Spleen (tissue), 11 donors: Measurements from ENCODE around the gene ERGIC1. TPM values are rescaled to one million over a fixed set of nuclear protein-coding genes. Genes with fewer than 3 reads are reported as not detected.
A peak's percentile ranks its signal among the peaks of the same experiment; 100 is the strongest.

Source experiments
- DNase-seq: peaks from one replicate; pipeline ENCODE4 v3.0.0-alpha.2; 2020
- H3K27ac ChIP-seq, 8 donors: fragments of 200-600 bp; sonication (generic) in 7 of 8; 1 replicate in 4 of 8; 2 replicates in 4 of 8; pipeline versions ENCODE4 v1.5.0 to v1.8.0; 2016 to 2021; ENCODE audit warnings: inconsistent platforms in 4 of 8, mild to moderate bottlenecking in 4 of 8, moderate library complexity in 1 of 8
- H3K27me3 ChIP-seq, 7 donors: fragments of 200-600 bp; sonication (generic) in 6 of 7; replicated peaks in 1 of 7; 1 replicate in 4 of 7; 2 replicates in 3 of 7; pipeline versions ENCODE4 v1.5.0 to v1.8.0; 2016 to 2021; ENCODE audit warnings: inconsistent platforms in 3 of 7, mild to moderate bottlenecking in 1 of 7
- H3K36me3 ChIP-seq, 6 donors: fragments of 200-600 bp; sonication (generic) in 5 of 6; 1 replicate in 4 of 6; 2 replicates in 2 of 6; pipeline versions ENCODE4 v1.5.0 to v1.8.0; 2016 to 2021; ENCODE audit warnings: inconsistent platforms in 2 of 6
- H3K4me1 ChIP-seq, 6 donors: fragments of 200-600 bp; sonication (generic) in 5 of 6; 1 replicate in 3 of 6; 2 replicates in 3 of 6; pipeline versions ENCODE4 v1.5.0 to v1.8.0; 2016 to 2021; ENCODE audit warnings: inconsistent platforms in 3 of 6
- H3K4me3 ChIP-seq, 8 donors: fragments of 200-600 bp; sonication (generic) in 7 of 8; 1 replicate in 4 of 8; 2 replicates in 4 of 8; pipeline versions ENCODE4 v1.5.0 to v1.8.0; 2016 to 2021; ENCODE audit warnings: inconsistent platforms in 4 of 8, mild to moderate bottlenecking in 4 of 8, moderate library complexity in 2 of 8
- H3K9me3 ChIP-seq, 8 donors: fragments of 200-600 bp; sonication (generic) in 7 of 8; 1 replicate in 4 of 8; 2 replicates in 4 of 8; pipeline versions ENCODE4 v1.5.0 to v1.8.0; 2016 to 2021; ENCODE audit warnings: inconsistent platforms in 4 of 8
- CTCF ChIP-seq, 11 experiments: fragments of 200-600 bp in 7 of 11; fragments of 450-650 bp in 4 of 11; sonication (generic) in 4 of 11; IDR thresholded peaks in 8 of 11; conservative IDR thresholded peaks in 3 of 11; 1 replicate in 7 of 11; 2 replicates in 4 of 11; pipeline versions ENCODE4 v1.4.0 to v1.8.0; 2016 to 2021; ENCODE audit warnings: antibody characterized with exemption in 11 of 11, inconsistent platforms in 4 of 11, mild to moderate bottlenecking in 1 of 11
- POLR2A ChIP-seq, 3 donors: fragments of 450-650 bp; IDR thresholded peaks; one replicate each; pipeline ENCODE4 v1.5.1; 2017; ENCODE audit warnings: antibody characterized with exemption in 3 of 3, mild to moderate bottlenecking in 1 of 3
- POLR2AphosphoS5 ChIP-seq, 3 donors: sonication (generic); formaldehyde crosslinking; IDR thresholded peaks; one replicate each; pipeline ENCODE4 v1.5.1; 2017; ENCODE audit warnings: antibody characterized with exemption in 3 of 3
- WGBS, 5 donors: extraction: QIAGEN DNeasy Blood & Tissue Kit in 3 of 5; methylation state at CpG; one replicate each; pipeline versions ENCODE4 v1.1.5 to v1.1.7; 2013 to 2018; 5-methylcytosine and 5-hydroxymethylcytosine counted together
- intact Hi-C: fragments of 100-400 bp; cut with DNase I; formaldehyde crosslinking; loops from one replicate; pipeline ENCODE4 v1.15.0; 2023; ENCODE audit warnings: low total_unique reads
- polyA plus RNA-seq, 3 donors: library from polyadenylated mRNA; stranded (reverse); fragments of 200-250 nt; gene quantifications; one replicate each; pipeline ENCODE4 v1.2.1, GENCODE V29; 2013
- total RNA-seq, 7 donors: library from RNA; depleted of rRNA in 3 of 7; stranded (reverse); fragments of >200 nt in 3 of 7; fragmentation: NEBNext Ultra II Directional in 4 of 7; extraction: Animal tissue kit (Norgen Biotek cat#: 25700) in 4 of 7; gene quantifications; one replicate each; pipeline versions ENCODE4 v1.1.0 to v1.2.1, GENCODE V29; 2016 to 2021
- donor health status: healthy with polysubstance abuse.
- donor health status: DM: no; HTN: no; CAD: no; lungs with moderate emphysema.
- donor health status: DM: no; HTN: no; CAD: no.
- donor health status: Bipolar disorder and iron deficiency.
- donor health status: healthy.
- donor health status: DM: no; HTN: no; CAD: no.
- donor health status: DM: yes; HTN: yes; CAD: no.

ERGIC1 gene
- total and polyA plus RNA-seq, 10 donors: 36.9 to 166 (median 125) TPM

GRCh38 chr5:172868436-172868923, 34.4 kb downstream of the ERGIC1 start:
- no peaks in the 10 kb centered on the region for H3K27me3 ChIP-seq
- DNase-seq: no peak
- peak overlapping the region in 7 of 8 donors; percentile 79 to 94 (median 83) for H3K27ac ChIP-seq
- intact Hi-C loops: no loop called here
- H3K4me3 ChIP-seq: no peak overlapping the region
- no peaks in the 10 kb centered on the region for H3K9me3 ChIP-seq
- 65 to 75% (median 69%) methylated on average over 9 of the region's 9 CpGs for WGBS, 5 donors
- no peak for TF ChIP-seq CTCF (IDR thresholded peaks at IDR 0.05 in 8 of 11, conservative IDR thresholded peaks at IDR 0.05 in 3 of 11)
- peak in 1 of 3 donors; percentile 50 for TF ChIP-seq POLR2AphosphoS5 (IDR thresholded peaks at IDR 0.05)
- H3K36me3 ChIP-seq: peaks cover 0 to 29% (median 0%) of the 10 kb centered on the region in 6 donors
- H3K4me1 ChIP-seq: peaks cover 52 to 96% (median 67%) of the 10 kb centered on the region in 6 donors

- peak; percentile 64 for DNase-seq
Measured at GRCh38 chr5:172868924-172869591, 35.0 kb downstream of the ERGIC1 start.

DNA sequence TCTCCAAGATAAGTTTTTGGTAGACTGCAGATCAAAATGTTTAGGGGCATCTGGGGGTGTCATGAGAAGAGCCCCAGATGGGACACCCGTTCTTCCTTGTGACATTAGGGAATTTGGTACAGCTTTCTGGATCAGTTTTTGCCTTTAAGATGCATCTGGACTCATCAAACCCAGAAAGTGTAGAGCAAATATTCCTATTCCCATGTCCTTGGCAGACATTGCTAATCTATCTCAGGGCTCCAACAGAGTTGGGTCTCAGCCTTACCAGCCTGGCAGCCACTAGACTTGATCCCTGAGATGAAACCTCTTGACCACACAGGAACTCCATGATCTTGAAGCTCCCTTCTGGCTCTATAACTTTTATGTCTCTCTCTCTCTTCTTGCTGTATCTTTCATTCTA, 35.6 kb downstream of the ERGIC1 start:
- Histone ChIP-seq H3K9me3 (no peaks in the 10 kb centered on the region), H3K36me3 (peaks cover 0 to 25% (median 0%) of the 10 kb centered on the region in 6 donors), H3K4me1 (peaks cover 52 to 100% (median 75%) of the 10 kb centered on the region in 6 donors), H3K27me3 (no peaks in the 10 kb centered on the region), H3K4me3 (no peak overlapping the region), H3K27ac (peak overlapping the region; percentile 69 to 94 (median 83))
- TF ChIP-seq POLR2AphosphoS5 (IDR thresholded peaks at IDR 0.05) (no peak), CTCF (IDR thresholded peaks at IDR 0.05 in 8 of 11, conservative IDR thresholded peaks at IDR 0.05 in 3 of 11) (no peak), POLR2A (IDR thresholded peaks at IDR 0.05) (no peak)
- DNase-seq: no peak
- WGBS, 5 donors: 84 to 97% (median 96%) methylated on average over 1 of the region's 1 CpG
- intact Hi-C loops: no loop called here

More at GRCh38 chr5:172868924-172869591, 35.0 kb downstream of the ERGIC1 start:
- WGBS, 5 donors: 61 to 73% (median 68%) methylated on average over 8 to 10 of the region's 10 CpGs
- Histone ChIP-seq H3K27ac (peak overlapping the region; percentile 69 to 94 (median 83)), H3K36me3 (peaks cover 0 to 25% (median 0%) of the 10 kb centered on the region in 6 donors), H3K9me3 (no peaks in the 10 kb centered on the region), H3K4me3 (no peak overlapping the region), H3K27me3 (no peaks in the 10 kb centered on the region), H3K4me1 (peaks cover 52 to 99% (median 71%) of the 10 kb centered on the region in 6 donors)
- intact Hi-C loops: no loop called here
- TF ChIP-seq POLR2A (IDR thresholded peaks at IDR 0.05) (no peak), POLR2AphosphoS5 (IDR thresholded peaks at IDR 0.05) (peak; percentile 55 to 85 (median 61))

DNA sequence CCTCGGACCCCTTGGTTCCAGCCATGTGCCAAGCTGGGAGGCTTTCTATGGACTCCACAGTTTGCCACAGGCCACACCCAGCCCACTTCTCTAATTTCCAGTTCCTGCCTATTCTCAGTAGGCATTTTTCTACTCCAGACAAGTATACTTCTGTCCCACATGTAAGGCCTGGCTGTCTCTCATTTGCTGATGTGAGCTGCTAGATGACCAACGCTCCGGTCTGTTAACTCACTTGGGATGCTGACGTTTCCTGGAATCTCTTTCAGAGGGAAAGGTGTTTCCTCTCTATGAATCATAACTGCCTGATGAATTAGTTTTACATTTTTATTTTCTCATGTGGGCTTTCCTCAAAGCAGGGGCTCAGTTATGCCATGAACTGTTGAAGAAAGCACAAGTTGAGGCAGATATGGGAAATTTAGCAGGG, 36.3 kb downstream of the ERGIC1 start:
- 23 to 45% (median 38%) methylated on average over 4 of the region's 4 CpGs for WGBS, 5 donors

More for the DNA sequence above, 36.3 kb downstream of the ERGIC1 start:
- peak overlapping the region; percentile 74 to 94 (median 83) for H3K27ac ChIP-seq
- peaks cover 52 to 100% (median 79%) of the 10 kb centered on the region in 6 donors for H3K4me1 ChIP-seq
- H3K9me3 ChIP-seq: no peaks in the 10 kb centered on the region
- TF ChIP-seq POLR2AphosphoS5 (IDR thresholded peaks at IDR 0.05): peak in 1 of 3 donors; percentile 53
- TF ChIP-seq CTCF (IDR thresholded peaks at IDR 0.05 in 8 of 11, conservative IDR thresholded peaks at IDR 0.05 in 3 of 11): no peak
- no peak for TF ChIP-seq POLR2A (IDR thresholded peaks at IDR 0.05)
- peaks cover 0 to 25% (median 0%) of the 10 kb centered on the region in 6 donors for H3K36me3 ChIP-seq
- intact Hi-C loops: no loop called here
- DNase-seq: peak; percentile 68
- H3K27me3 ChIP-seq: no peaks in the 10 kb centered on the region
- no peak overlapping the region for H3K4me3 ChIP-seq
